IMR-90 (cell line): ENCODE measurements around the gene PTGS1. TPM values are rescaled to one million over a fixed set of nuclear protein-coding genes. Genes with fewer than 3 reads are reported as not detected.

Experiments used
- ATAC-seq: fragments of 200-7000 bp; cut with Tn5 transposase; 2 replicates; pipeline ENCODE4 v1.9.1; 2020; ENCODE audit warnings: low read depth, mild to moderate bottlenecking, moderate library complexity
- BruUV-seq: library from RNA; stranded (reverse); fragments of 400-500 nt; replicated peaks from 2 replicates; lab custom pipeline; 2021; lab: Mats Ljungman, UMichigan
- CTCF ChIA-PET: fragments of 300-600 bp; formaldehyde crosslinking; extraction: SDS; loops from one replicate; lab custom pipeline; 2021; ENCODE audit warnings: antibody characterized with exemption; lab: Yijun Ruan, JAX
- POLR2A ChIA-PET: fragments of 300-600 bp; sonication (Branson Sonifier 250); formaldehyde crosslinking; loops from one replicate; lab custom pipeline; 2022; ENCODE audit warnings: antibody characterized with exemption; ENCODE audit not compliant: unreplicated experiment; lab: Charles Lee
- DNase-seq: peaks from one replicate; pipeline ENCODE4 v3.0.0; 2013
- H2AFZ ChIP-seq: replicated peaks from 2 replicates; pipeline ENCODE3; 2013; ENCODE audit warnings: low read length, mild to moderate bottlenecking; ENCODE audit not compliant: poor library complexity
- H2AK5ac ChIP-seq: 2 replicates; pipeline ENCODE4 v1.6.1; 2013; ENCODE audit warnings: low read depth, low read length, inconsistent platforms
- H2AK9ac ChIP-seq: replicated peaks from 2 replicates; pipeline ENCODE3; 2013; ENCODE audit warnings: mild to moderate bottlenecking, low read depth, low read length, moderate library complexity; ENCODE audit not compliant: poor library complexity
- H2BK120ac ChIP-seq: 2 replicates; pipeline ENCODE4 v1.6.1; 2013; ENCODE audit warnings: low read depth, low read length, inconsistent platforms
- H2BK15ac ChIP-seq: 3 replicates; pipeline ENCODE4 v1.6.1; 2013; ENCODE audit warnings: low read depth, low read length, inconsistent platforms
- H2BK20ac ChIP-seq: 2 replicates; pipeline ENCODE4 v1.6.1; 2013; ENCODE audit warnings: low read depth, mild to moderate bottlenecking, inconsistent platforms, low read length, moderate library complexity
- H2BK5ac ChIP-seq: 2 replicates; pipeline ENCODE4 v1.6.1; 2013; ENCODE audit warnings: mild to moderate bottlenecking, low read depth, low read length, inconsistent platforms; ENCODE audit not compliant: poor library complexity, severe bottlenecking
- H3K14ac ChIP-seq: replicated peaks from 2 replicates; pipeline ENCODE4 v1.6.1; 2013; ENCODE audit warnings: low read depth, low read length, inconsistent platforms
- H3K18ac ChIP-seq: 2 replicates; pipeline ENCODE4 v1.6.1; 2013; ENCODE audit warnings: low read depth, low read length, control low read depth
- H3K23ac ChIP-seq: 2 replicates; pipeline ENCODE4 v1.6.1; 2013; ENCODE audit warnings: low read depth, low read length, inconsistent platforms
- H3K27ac ChIP-seq: 2 replicates; pipeline ENCODE4 v1.5.1; 2013; ENCODE audit warnings: mild to moderate bottlenecking, control low read depth, low read length; ENCODE audit not compliant: insufficient read depth
- H3K27me3 ChIP-seq: 2 replicates; pipeline ENCODE4 v1.6.1; 2013; ENCODE audit warnings: low read length; ENCODE audit not compliant: control insufficient read depth, insufficient read depth
- H3K36me3 ChIP-seq: 2 replicates; pipeline ENCODE4 v1.6.1; 2013; ENCODE audit warnings: low read length, mixed read lengths; ENCODE audit not compliant: control insufficient read depth, insufficient read depth
- H3K4ac ChIP-seq: 2 replicates; pipeline ENCODE4 v1.6.1; 2013; ENCODE audit warnings: low read depth, low read length, inconsistent platforms
- H3K4me1 ChIP-seq: 2 replicates; pipeline ENCODE4 v1.6.1; 2013; ENCODE audit warnings: low read length, mixed read lengths; ENCODE audit not compliant: control insufficient read depth, insufficient read depth
- H3K4me2 ChIP-seq: 2 replicates; pipeline ENCODE4 v1.6.1; 2013; ENCODE audit warnings: low read depth, mild to moderate bottlenecking, control low read depth, low read length, moderate library complexity
- H3K4me3 ChIP-seq: 2 replicates; pipeline ENCODE4 v1.5.1; 2013; ENCODE audit warnings: low read depth, mild to moderate bottlenecking, control low read depth, low read length, moderate library complexity; ENCODE audit not compliant: insufficient read depth
- H3K56ac ChIP-seq: 2 replicates; pipeline ENCODE4 v1.6.1; 2013; ENCODE audit warnings: low read length, inconsistent platforms; ENCODE audit not compliant: insufficient read depth; ENCODE audit errors: extremely low read depth
- H3K79me1 ChIP-seq, 2 experiments: 2 replicates each; pipeline ENCODE4 v1.6.1; 2013; ENCODE audit warnings: low read length in 2 of 2, inconsistent platforms in 1 of 2, low read depth in 1 of 2
- H3K9ac ChIP-seq: 2 replicates; pipeline ENCODE4 v1.6.1; 2013; ENCODE audit warnings: low read depth, low read length, control low read depth
- H3K9me1 ChIP-seq: 2 replicates; pipeline ENCODE4 v1.6.1; 2013; ENCODE audit warnings: low read length, inconsistent platforms; ENCODE audit not compliant: insufficient read depth
- H3K9me3 ChIP-seq: 2 replicates; pipeline ENCODE4 v1.6.1; 2013; ENCODE audit warnings: low read length; ENCODE audit not compliant: control insufficient read depth, insufficient read depth
- H4K20me1 ChIP-seq: 2 replicates; pipeline ENCODE4 v1.6.1; 2013; ENCODE audit warnings: low read length, inconsistent platforms; ENCODE audit not compliant: insufficient read depth
- H4K5ac ChIP-seq: 2 replicates; pipeline ENCODE4 v1.6.1; 2013; ENCODE audit warnings: mild to moderate bottlenecking, low read depth, low read length, control low read depth
- H4K8ac ChIP-seq, 2 experiments: 2 replicates each; pipeline ENCODE4 v1.6.1; 2013; ENCODE audit warnings: low read depth in 2 of 2, low read length in 2 of 2, control low read depth in 1 of 2, inconsistent platforms in 1 of 2
- H4K91ac ChIP-seq: 2 replicates; pipeline ENCODE4 v1.6.1; 2013; ENCODE audit warnings: low read depth, low read length, inconsistent platforms; ENCODE audit not compliant: insufficient read depth
- BHLHE40 ChIP-seq: fragments of 150-350 bp; IDR thresholded peaks from 2 replicates; pipeline ENCODE4 v1.6.1; 2016; ENCODE audit warnings: mild to moderate bottlenecking, low read depth, low read length
- CHD1 ChIP-seq: IDR thresholded peaks from 2 replicates; pipeline ENCODE4 v1.6.1; 2012; ENCODE audit warnings: low read depth, low read length, improper control_type of control experiment
- ELK1 ChIP-seq: fragments of 150-350 bp; IDR thresholded peaks from 2 replicates; pipeline ENCODE4 v1.6.1; 2016; ENCODE audit warnings: low read depth, mild to moderate bottlenecking, low read length, moderate library complexity, borderline replicate concordance
- FOS ChIP-seq: fragments of 150-350 bp; IDR thresholded peaks from 2 replicates; pipeline ENCODE4 v1.6.1; 2016; ENCODE audit warnings: low read depth, low read length
- MAFK ChIP-seq: IDR thresholded peaks from 2 replicates; pipeline ENCODE4 v1.6.1; 2012; ENCODE audit warnings: low read depth, low read length, improper control_type of control experiment
- RAD21 ChIP-seq: IDR thresholded peaks from 2 replicates; pipeline ENCODE4 v1.6.1; 2012; ENCODE audit warnings: low read length, improper control_type of control experiment
- RCOR1 ChIP-seq: IDR thresholded peaks from 2 replicates; pipeline ENCODE4 v1.6.1; 2012; ENCODE audit warnings: mild to moderate bottlenecking, low read length, improper control_type of control experiment; ENCODE audit not compliant: insufficient replicate concordance
- RFX5 ChIP-seq: IDR thresholded peaks from 2 replicates; pipeline ENCODE4 v1.8.0; 2012; ENCODE audit warnings: low read depth, mild to moderate bottlenecking, low read length, moderate library complexity
- WGBS, 2 experiments: methylation state at CpG; one replicate each; pipeline versions ENCODE4 v1.1.5 to v1.1.7; 2013; ENCODE audit warnings: missing lambda C conversion rate in 2 of 2; ENCODE audit not compliant: insufficient read length in 1 of 2; ENCODE audit errors: extremely low coverage in 2 of 2; 5-methylcytosine and 5-hydroxymethylcytosine counted together
- dilution Hi-C: fragments of 300-500 bp; cut with HindIII; formaldehyde crosslinking; loops from one replicate; pipeline ENCODE4 v1.14.3; 2018; ENCODE audit warnings: low sequenced_read_pairs; ENCODE audit not compliant: unreplicated experiment
- in situ Hi-C: fragments of 300-500 bp; cut with MboI; formaldehyde crosslinking; loops from 3 replicates; pipeline ENCODE4 v1.14.3; 2019; ENCODE audit warnings: low sequenced_read_pairs, inconsistent platforms, mixed read lengths
- intact Hi-C: fragments of 100-400 bp; cut with micrococcal nuclease; formaldehyde crosslinking; loops from 2 replicates; pipeline ENCODE4 v1.10.0; 2022
- polyA plus RNA-seq, 3 experiments: library from polyadenylated mRNA; depleted of rRNA; stranded (reverse); fragments of >200 nt; gene quantifications; 2 replicates each; pipeline ENCODE4 v1.2.3, GENCODE V29; 2012; ENCODE audit warnings: low replicate concordance in 1 of 3
- total RNA-seq: library from RNA; depleted of rRNA; stranded (reverse); fragments of >200 nt; gene quantifications from 2 replicates; pipeline ENCODE4 v1.2.3, GENCODE V29; 2012

PTGS1 gene
- total and polyA plus RNA-seq, 2 of the 4 experiments (the other 2 are of a cell fraction), result 24.7 to 38.3 TPM

- Histone ChIP-seq H4K5ac (no peak overlapping the region), H3K9me3 (no peaks in the 10 kb centered on the region), H3K14ac (0 out of 2 replicates have a peak overlapping the region, but pooled peaks have one; percentile 18), H2AK5ac (peak overlapping the region; percentile 57; the same call in 1 of the 2 replicates), H3K27ac (0 out of 2 replicates have a peak overlapping the region, but pooled peaks have one; percentile 4), H2BK5ac (peak overlapping the region; percentile 42), H3K4me2 (no peak overlapping the region), H2AK9ac (no peak overlapping the region), H3K4me3 (no peak overlapping the region), H2BK20ac (0 out of 2 replicates have a peak overlapping the region, but pooled peaks have one; percentile 12), H4K91ac (peak overlapping the region; percentile 58; the same call in 1 of the 2 replicates), H3K56ac (no peak overlapping the region), H3K9ac (no peak overlapping the region), H3K27me3 (no peaks in the 10 kb centered on the region), H4K8ac (peak overlapping the region in 1 of 2 experiments; percentile 54; a peak in 1 of 4 replicates), H2BK120ac (no peak overlapping the region), H3K4ac (0 out of 2 replicates have a peak overlapping the region, but pooled peaks have one; percentile 6), H3K9me1 (peaks cover 22% of the 10 kb centered on the region), H3K36me3 (peaks cover 52% of the 10 kb centered on the region), H3K4me1 (peaks cover 19% of the 10 kb centered on the region), H2BK15ac (no peak overlapping the region), H3K79me1 (peaks cover 3 to 4% of the 10 kb centered on the region in 2 experiments; a peak in 3 of 4 replicates), H2AFZ (no peak overlapping the region), H3K23ac (no peak overlapping the region), H4K20me1 (no peaks in the 10 kb centered on the region), H3K18ac (no peak overlapping the region)
- intact Hi-C loops, result no loop called here
- DNase-seq (no peak), ATAC-seq (no peak)
- POLR2A ChIA-PET, result no interaction called here
- dilution Hi-C loops, result no loop called here
- TF ChIP-seq RFX5 (no peak), ELK1 (no peak), CHD1 (no peak), FOS (no peak), RAD21 (no peak), MAFK (no peak), RCOR1 (no peak), BHLHE40 (no peak)
- in situ Hi-C loops, result no loop called here
- WGBS, 2 experiments, result no CpG with 5 or more reads among the region's 2 CpGs
- BruUV-seq, result no TSS peak
- CTCF ChIA-PET, result interaction anchor here (0.6 kb wide), 1 partner anchor 12 kb away, joined by 4 read pairs; no protein-coding TSS in a partner anchor
Measured at GRCh38 chr9:122392714-122393113, 21.9 kb downstream of the PTGS1 start.
